ENCODE data around the gene PNKP.

The PNKP gene

GRCh38 chr19:49850487-49851342 lies 16.7 kb downstream of the PNKP start, which contains the start of gene PTOV1:
TSS of gene PTOV1 (plus strand) at chr19:49851159.
- peaks cover 3% of the 10 kb centered on the region; the same call in 1 of the 2 replicates for H3K4me1 ChIP-seq (ENCODE audit: control insufficient read depth, insufficient read depth, low read length)
- no CpG with 5 or more reads among the region's 98 CpGs for WGBS (ENCODE audit: insufficient coverage, insufficient read length)
- H3K27ac ChIP-seq (ENCODE audit: low read length) = no peak within 1 kb of the TSS
- H3K9me3 ChIP-seq (ENCODE audit: control insufficient read depth, insufficient read depth, low read length) = no peaks in the 10 kb centered on the region
- peak; percentile 74 for DNase-seq (ENCODE audit: low read depth, low spot score)
- peaks cover 9% of the 10 kb centered on the region for H3K36me3 ChIP-seq (ENCODE audit: control insufficient read depth, insufficient read depth, low read length)
- H3K27me3 ChIP-seq (ENCODE audit: control insufficient read depth, insufficient read depth, low read length) = no peaks in the 10 kb centered on the region
- peak within 1 kb of the TSS; percentile 58; the same call in 1 of the 2 replicates for H3K4me3 ChIP-seq (ENCODE audit: low read length)

DNA sequence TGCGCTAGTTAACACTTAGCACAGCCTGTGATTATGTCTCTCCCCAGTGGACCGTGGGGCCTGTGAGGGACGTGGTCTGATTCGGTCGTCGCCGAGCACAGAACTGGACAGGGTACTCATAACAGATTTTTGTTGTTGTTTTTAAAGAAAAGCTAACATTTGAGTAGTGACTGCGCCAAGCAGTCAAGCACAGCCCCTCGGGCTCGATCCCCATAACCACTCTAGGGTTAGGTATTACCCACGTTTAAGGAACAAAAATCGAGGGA lies 17.2 kb downstream of the PNKP start:
- no peak overlapping the region for H3K27ac ChIP-seq (ENCODE audit: low read length)
- H3K27me3 ChIP-seq (ENCODE audit: control insufficient read depth, insufficient read depth, low read length) = no peaks in the 10 kb centered on the region
- peak overlapping the region; percentile 45; the same call in 1 of the 2 replicates for H3K4me3 ChIP-seq (ENCODE audit: low read length)
- no peak for DNase-seq (ENCODE audit: low read depth, low spot score)
- peaks cover 9% of the 10 kb centered on the region for H3K36me3 ChIP-seq (ENCODE audit: control insufficient read depth, insufficient read depth, low read length)
- peaks cover 3% of the 10 kb centered on the region; the same call in 1 of the 2 replicates for H3K4me1 ChIP-seq (ENCODE audit: control insufficient read depth, insufficient read depth, low read length)
- no CpG with 5 or more reads among the region's 12 CpGs for WGBS (ENCODE audit: insufficient coverage, insufficient read length)
- H3K9me3 ChIP-seq (ENCODE audit: control insufficient read depth, insufficient read depth, low read length) = no peaks in the 10 kb centered on the region

DNA sequence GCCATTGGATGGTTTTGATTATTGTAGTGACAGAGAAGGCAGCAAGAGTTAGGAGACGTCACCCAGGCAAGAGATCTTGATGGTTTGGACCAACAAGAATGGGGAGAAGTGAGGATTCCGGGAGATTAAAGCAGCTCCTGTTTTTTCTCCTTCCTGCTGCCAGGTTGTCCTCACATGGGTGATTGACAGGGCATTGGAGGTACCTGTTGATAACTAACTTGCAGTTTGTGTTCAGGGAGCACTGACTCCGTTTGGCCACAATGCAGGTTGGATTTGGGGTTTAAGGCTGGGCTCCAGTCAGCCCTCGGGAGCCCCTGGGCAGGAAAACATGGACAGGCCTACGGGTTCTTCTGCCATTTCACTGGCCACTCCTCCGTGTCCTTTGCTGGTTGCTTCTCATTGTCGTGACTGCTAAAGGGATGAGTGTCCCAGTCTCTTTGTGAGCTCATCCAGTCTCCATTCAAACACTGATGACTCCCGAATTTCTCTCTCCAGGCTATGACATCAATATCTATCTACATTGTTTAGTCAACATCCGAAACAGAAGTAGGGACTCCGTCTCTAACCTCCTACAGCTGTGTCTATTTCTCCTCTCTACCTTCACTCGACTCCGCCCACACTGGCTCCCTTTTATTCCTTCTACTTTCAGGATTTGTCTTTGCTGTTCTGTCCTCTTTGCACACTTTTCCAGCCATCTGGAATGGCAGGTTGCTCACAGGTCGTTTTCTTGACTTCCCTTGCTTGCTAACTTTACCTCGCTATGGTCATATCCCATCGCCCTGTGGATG lies 17.7 kb downstream of the PNKP start:
- Histone ChIP-seq H3K4me1 (ENCODE audit: control insufficient read depth, insufficient read depth, low read length) (peaks cover 3% of the 10 kb centered on the region; the same call in 1 of the 2 replicates), H3K9me3 (ENCODE audit: control insufficient read depth, insufficient read depth, low read length) (no peaks in the 10 kb centered on the region), H3K27me3 (ENCODE audit: control insufficient read depth, insufficient read depth, low read length) (no peaks in the 10 kb centered on the region), H3K27ac (ENCODE audit: low read length) (no peak overlapping the region), H3K4me3 (ENCODE audit: low read length) (no peak overlapping the region; the same call in 1 of the 2 replicates), H3K36me3 (ENCODE audit: control insufficient read depth, insufficient read depth, low read length) (peaks cover 8% of the 10 kb centered on the region)
- WGBS (ENCODE audit: insufficient coverage, insufficient read length) = 100% methylated on average over 2 of the region's 15 CpGs
- DNase-seq (ENCODE audit: low read depth, low spot score) = no peak

GRCh38 chr19:49848938-49849337 lies 18.4 kb downstream of the PNKP start:
- Histone ChIP-seq H3K4me3 (ENCODE audit: low read length) (no peak overlapping the region), H3K36me3 (ENCODE audit: control insufficient read depth, insufficient read depth, low read length) (peaks cover 2% of the 10 kb centered on the region), H3K27ac (ENCODE audit: low read length) (no peak overlapping the region), H3K27me3 (ENCODE audit: control insufficient read depth, insufficient read depth, low read length) (no peaks in the 10 kb centered on the region), H3K4me1 (ENCODE audit: control insufficient read depth, insufficient read depth, low read length) (peaks cover 3% of the 10 kb centered on the region; the same call in 1 of the 2 replicates), H3K9me3 (ENCODE audit: control insufficient read depth, insufficient read depth, low read length) (no peaks in the 10 kb centered on the region)
- DNase-seq (ENCODE audit: low read depth, low spot score) = no peak
- WGBS (ENCODE audit: insufficient coverage, insufficient read length) = no CpG with 5 or more reads among the region's 3 CpGs

GRCh38 chr19:49847731-49848696 lies 19.4 kb downstream of the PNKP start:
- peaks cover 2% of the 10 kb centered on the region; the same call in 1 of the 2 replicates for H3K36me3 ChIP-seq (ENCODE audit: control insufficient read depth, insufficient read depth, low read length)
- H3K4me3 ChIP-seq (ENCODE audit: low read length) = no peak overlapping the region
- no peaks in the 10 kb centered on the region for H3K9me3 ChIP-seq (ENCODE audit: control insufficient read depth, insufficient read depth, low read length)
- H3K27me3 ChIP-seq (ENCODE audit: control insufficient read depth, insufficient read depth, low read length) = no peaks in the 10 kb centered on the region
- no peak for DNase-seq (ENCODE audit: low read depth, low spot score)
- no CpG with 5 or more reads among the region's 10 CpGs for WGBS (ENCODE audit: insufficient coverage, insufficient read length)
- H3K27ac ChIP-seq (ENCODE audit: low read length) = no peak overlapping the region
- H3K4me1 ChIP-seq (ENCODE audit: control insufficient read depth, insufficient read depth, low read length) = peaks cover 3% of the 10 kb centered on the region; the same call in 1 of the 2 replicates

DNA sequence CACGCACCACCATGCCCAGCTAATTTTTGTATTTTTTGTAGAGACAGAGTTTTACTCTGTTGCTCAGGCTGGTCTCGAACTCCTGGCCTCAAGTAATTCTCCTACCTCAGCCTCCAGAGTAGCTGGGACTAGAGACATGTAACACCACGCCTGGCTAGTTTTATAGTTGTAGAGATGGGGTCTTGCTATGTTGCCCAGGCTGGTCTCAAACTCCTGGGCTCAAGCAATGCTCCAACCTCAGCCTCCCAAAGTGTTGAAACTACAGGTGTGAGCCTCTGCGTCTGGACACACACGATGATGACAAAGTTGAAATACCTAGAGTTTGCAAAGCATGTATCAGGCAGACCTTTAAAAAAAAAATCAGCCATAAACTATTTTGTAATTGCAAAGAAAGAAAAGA lies 21.0 kb downstream of the PNKP start:
- H3K36me3 ChIP-seq (ENCODE audit: control insufficient read depth, insufficient read depth, low read length) = no peaks in the 10 kb centered on the region
- no CpG with 5 or more reads among the region's 5 CpGs for WGBS (ENCODE audit: insufficient coverage, insufficient read length)
- H3K27ac ChIP-seq (ENCODE audit: low read length) = no peak overlapping the region
- H3K4me3 ChIP-seq (ENCODE audit: low read length) = no peak overlapping the region
- DNase-seq (ENCODE audit: low read depth, low spot score) = no peak
- H3K9me3 ChIP-seq (ENCODE audit: control insufficient read depth, insufficient read depth, low read length) = no peaks in the 10 kb centered on the region
- peaks cover 3% of the 10 kb centered on the region; the same call in 1 of the 2 replicates for H3K4me1 ChIP-seq (ENCODE audit: control insufficient read depth, insufficient read depth, low read length)
- H3K27me3 ChIP-seq (ENCODE audit: control insufficient read depth, insufficient read depth, low read length) = no peaks in the 10 kb centered on the region

DNA sequence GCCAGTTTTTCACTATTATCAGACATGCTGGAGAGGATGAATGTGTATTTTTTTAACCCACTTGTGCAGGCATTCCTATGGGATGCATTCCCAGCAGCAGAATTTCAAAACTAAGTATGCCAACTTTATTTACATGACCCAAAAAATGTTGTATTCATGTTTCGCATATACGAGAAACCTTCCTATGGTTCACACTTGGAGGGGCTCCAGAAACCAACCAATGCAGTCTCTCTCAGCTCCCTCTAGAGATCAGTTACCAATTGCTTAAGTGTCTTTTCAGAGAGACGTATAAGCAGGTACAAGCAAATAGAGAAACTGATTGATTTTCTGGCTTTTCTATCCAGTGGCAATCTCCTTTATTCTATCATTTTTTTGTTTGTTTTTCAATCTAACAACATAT lies 22.0 kb downstream of the PNKP start:
- H3K4me1 ChIP-seq (ENCODE audit: control insufficient read depth, insufficient read depth, low read length) = peaks cover 3% of the 10 kb centered on the region; the same call in 1 of the 2 replicates
- H3K27me3 ChIP-seq (ENCODE audit: control insufficient read depth, insufficient read depth, low read length) = no peaks in the 10 kb centered on the region
- no peak for DNase-seq (ENCODE audit: low read depth, low spot score)
- no CpG with 5 or more reads among the region's 3 CpGs for WGBS (ENCODE audit: insufficient coverage, insufficient read length)
- no peaks in the 10 kb centered on the region for H3K9me3 ChIP-seq (ENCODE audit: control insufficient read depth, insufficient read depth, low read length)
- no peaks in the 10 kb centered on the region for H3K36me3 ChIP-seq (ENCODE audit: control insufficient read depth, insufficient read depth, low read length)
- H3K4me3 ChIP-seq (ENCODE audit: low read length) = no peak overlapping the region
- H3K27ac ChIP-seq (ENCODE audit: low read length) = no peak overlapping the region

DNA sequence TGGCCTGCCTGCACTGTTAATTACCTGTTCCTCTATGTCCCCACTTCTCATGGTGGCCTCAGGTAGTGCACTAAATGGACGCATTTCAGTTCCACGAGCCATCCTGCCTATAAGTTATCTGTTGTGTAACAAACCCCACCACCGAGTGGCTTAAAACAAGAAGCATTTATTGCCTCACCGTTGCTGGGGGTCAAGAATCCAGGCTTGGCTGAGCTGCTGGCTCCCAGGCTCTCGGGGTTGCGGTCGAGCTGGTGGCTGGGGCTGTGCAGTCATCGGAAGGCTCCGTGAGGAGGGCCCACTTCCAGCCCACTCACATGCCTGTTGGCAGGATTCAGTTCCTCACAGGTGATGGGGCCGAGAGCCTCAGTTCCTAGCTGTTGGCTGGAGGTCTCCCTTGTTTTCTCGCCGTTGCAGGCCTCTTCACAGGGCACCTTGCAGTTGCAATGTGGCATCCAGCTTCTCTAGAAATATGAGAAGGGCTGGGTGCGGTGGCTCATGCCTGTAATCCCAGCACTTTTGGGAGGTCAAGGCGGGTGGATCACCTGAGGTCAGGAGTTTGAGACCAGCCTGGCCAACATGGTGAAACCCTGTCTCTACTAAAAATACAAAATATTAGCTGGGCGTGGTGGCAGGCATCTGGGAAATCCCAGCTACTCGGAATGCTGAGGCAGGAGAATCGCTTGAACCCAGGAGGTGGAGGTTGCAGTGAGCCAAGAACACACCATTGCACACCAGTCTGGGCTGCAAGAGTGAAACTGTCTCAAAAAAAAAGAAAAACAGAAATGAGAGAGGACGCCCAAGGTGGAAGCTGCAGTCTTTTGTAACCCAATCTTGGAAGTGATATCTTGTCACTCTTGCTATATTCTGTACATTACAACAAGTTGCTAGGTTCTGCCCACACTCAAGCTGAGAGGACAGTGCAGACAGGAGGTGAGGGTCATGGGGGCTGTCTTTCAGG lies 23.0 kb downstream of the PNKP start:
- Histone ChIP-seq H3K27me3 (ENCODE audit: control insufficient read depth, insufficient read depth, low read length) (no peaks in the 10 kb centered on the region), H3K27ac (ENCODE audit: low read length) (no peak overlapping the region), H3K4me3 (ENCODE audit: low read length) (no peak overlapping the region), H3K9me3 (ENCODE audit: control insufficient read depth, insufficient read depth, low read length) (no peaks in the 10 kb centered on the region), H3K36me3 (ENCODE audit: control insufficient read depth, insufficient read depth, low read length) (no peaks in the 10 kb centered on the region), H3K4me1 (ENCODE audit: control insufficient read depth, insufficient read depth, low read length) (no peaks in the 10 kb centered on the region)
- WGBS (ENCODE audit: insufficient coverage, insufficient read length) = no CpG with 5 or more reads among the region's 18 CpGs
- DNase-seq (ENCODE audit: low read depth, low spot score) = no peak

DNA sequence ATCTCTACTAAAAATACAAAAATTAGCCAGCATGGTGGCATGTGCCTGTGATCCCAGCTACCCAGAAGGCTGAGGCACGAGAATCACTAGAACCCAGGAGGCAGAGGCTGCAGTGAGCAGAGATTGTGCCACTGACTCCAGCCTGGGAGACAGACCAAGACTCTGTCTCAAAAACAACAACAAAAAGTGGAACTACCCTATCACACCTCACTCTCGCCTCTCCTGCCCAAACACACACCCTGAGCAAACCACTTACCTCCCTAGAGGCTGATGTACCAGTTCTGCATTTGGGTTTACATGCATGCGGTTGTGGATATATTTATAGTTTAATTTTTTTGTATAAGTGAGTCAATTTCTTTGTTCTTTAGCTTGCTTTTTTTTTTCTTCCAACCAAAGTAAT lies 24.1 kb downstream of the PNKP start:
- no peaks in the 10 kb centered on the region for H3K9me3 ChIP-seq (ENCODE audit: control insufficient read depth, insufficient read depth, low read length)
- no peak overlapping the region for H3K27ac ChIP-seq (ENCODE audit: low read length)
- no peaks in the 10 kb centered on the region for H3K27me3 ChIP-seq (ENCODE audit: control insufficient read depth, insufficient read depth, low read length)
- peaks cover 2% of the 10 kb centered on the region; the same call in 1 of the 2 replicates for H3K36me3 ChIP-seq (ENCODE audit: control insufficient read depth, insufficient read depth, low read length)
- H3K4me3 ChIP-seq (ENCODE audit: low read length) = no peak overlapping the region
- no CpG with 5 or more reads among the region's 3 CpGs for WGBS (ENCODE audit: insufficient coverage, insufficient read length)
- H3K4me1 ChIP-seq (ENCODE audit: control insufficient read depth, insufficient read depth, low read length) = no peaks in the 10 kb centered on the region
- DNase-seq (ENCODE audit: low read depth, low spot score) = no peak

All from iPS DF 6.9 (cell line).